ENCODE measurements around the gene DYNC2H1.
A peak's percentile ranks its signal among the peaks of the same experiment; 100 is the strongest.

Gene DYNC2H1

DNA sequence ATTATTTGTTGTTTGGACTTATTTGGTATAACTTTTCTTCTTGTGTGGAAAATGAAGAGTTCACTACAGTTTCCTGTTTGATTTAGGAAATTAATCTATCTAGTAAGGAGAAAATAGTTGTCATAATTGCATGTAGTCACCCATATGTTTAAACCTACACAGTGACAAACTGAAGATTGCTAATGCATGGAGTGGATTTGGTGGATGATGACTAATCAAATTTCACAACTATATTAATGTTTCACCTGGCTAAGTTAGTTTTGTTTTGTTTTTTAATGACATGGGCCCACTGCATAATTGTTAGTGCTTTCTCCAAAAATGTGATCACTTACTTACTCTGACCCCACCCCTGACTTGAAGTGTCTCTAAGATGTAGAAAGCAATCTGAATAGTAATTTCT lies 170.6 kb downstream of the DYNC2H1 start:
- DNase-seq (ENCODE audit: low read depth): no peak

GRCh38 chr11:103281301-103281700 lies 172.1 kb downstream of the DYNC2H1 start:
- no peak for DNase-seq (ENCODE audit: low read depth)

GRCh38 chr11:103284260-103284659 lies 175.0 kb downstream of the DYNC2H1 start:
- DNase-seq (ENCODE audit: low read depth): no peak

GRCh38 chr11:103294516-103294915 lies 185.3 kb downstream of the DYNC2H1 start:
- DNase-seq (ENCODE audit: low read depth): no peak

GRCh38 chr11:103295704-103296103 lies 186.5 kb downstream of the DYNC2H1 start:
- no peak for DNase-seq (ENCODE audit: low read depth)

- no peak for DNase-seq (ENCODE audit: low read depth)
These were observed 188.7 kb downstream of the DYNC2H1 start for GRCh38 chr11:103297900-103298299.

GRCh38 chr11:103315248-103315647 lies 206.0 kb downstream of the DYNC2H1 start:
- no peak for DNase-seq (ENCODE audit: low read depth)

GRCh38 chr11:103317118-103317517 lies 207.9 kb downstream of the DYNC2H1 start:
- no peak for DNase-seq (ENCODE audit: low read depth)

DNA sequence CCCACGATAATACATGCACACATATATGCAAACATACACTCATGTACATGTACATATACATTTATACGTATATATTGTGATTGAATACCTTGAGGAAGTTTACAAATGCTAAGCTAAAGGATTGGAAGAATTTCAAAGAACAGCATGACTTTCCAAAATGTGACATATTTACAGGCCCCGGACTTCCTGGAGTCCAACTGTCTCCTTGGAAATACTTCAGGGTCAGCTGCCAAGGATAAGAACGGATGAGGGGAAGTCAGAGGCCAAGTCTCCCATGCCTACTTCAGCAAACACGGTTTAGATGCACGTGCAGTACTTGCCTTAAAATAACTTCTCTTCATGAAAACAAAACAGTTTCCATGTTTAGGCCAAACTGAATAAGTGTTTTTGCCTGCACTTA lies 213.6 kb downstream of the DYNC2H1 start:
- DNase-seq (ENCODE audit: low read depth): no peak

DNA sequence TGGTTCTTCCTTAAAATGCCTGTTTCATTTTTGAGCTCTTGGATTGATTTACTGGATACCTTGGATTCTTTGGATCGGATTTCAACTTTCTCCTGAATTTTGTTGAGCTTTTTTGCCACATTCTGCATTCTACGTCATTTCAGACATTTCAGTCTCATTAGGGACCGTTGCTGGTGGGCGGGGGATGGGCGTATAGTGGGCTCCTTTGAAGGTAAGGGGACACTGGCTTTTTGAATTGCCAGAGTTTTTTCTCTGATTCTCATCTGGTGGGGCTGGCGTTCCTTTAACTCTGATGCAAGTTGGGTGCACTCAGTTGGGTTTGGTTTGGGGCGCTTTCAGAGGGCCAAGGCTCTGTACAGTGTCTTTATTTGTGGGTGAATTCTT lies 216.5 kb downstream of the DYNC2H1 start:
- no peak for DNase-seq (ENCODE audit: low read depth)

DNA sequence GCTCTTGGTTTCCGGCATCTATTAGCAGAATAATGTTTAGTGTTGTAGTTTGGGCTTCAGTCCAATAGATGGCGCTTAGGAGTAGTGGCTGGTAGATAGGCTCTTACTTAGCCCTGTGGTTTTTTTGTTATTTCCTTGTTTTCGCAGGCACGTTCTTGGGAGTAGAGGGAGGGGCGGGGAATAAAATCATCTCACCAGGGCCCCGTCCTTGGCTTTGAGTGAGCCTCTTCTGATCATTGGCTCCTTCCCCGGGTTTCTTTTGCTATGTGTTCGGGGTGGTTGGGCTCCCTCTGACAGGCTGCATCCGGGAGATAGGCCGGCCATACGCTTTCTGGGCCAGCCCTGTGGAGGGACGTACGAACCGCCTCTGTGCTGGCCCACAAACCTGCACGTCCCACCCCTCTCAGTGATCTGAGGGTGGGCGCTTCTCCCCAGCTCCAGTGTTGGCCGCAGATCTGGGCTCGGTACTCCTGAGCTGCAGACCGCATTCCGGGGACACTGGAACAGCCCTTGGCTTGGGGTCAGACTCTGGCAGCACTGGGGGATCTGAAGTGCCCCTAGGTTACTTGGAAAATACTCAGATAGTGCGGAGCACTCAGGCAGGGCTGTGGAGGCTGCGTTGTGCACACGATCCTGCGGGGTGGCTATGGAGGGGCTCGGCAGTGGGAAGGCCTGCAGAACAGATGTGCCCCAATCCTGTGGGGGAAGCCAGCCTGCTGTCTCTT lies 217.0 kb downstream of the DYNC2H1 start:
- DNase-seq (ENCODE audit: low read depth): peak; percentile 8

DNA sequence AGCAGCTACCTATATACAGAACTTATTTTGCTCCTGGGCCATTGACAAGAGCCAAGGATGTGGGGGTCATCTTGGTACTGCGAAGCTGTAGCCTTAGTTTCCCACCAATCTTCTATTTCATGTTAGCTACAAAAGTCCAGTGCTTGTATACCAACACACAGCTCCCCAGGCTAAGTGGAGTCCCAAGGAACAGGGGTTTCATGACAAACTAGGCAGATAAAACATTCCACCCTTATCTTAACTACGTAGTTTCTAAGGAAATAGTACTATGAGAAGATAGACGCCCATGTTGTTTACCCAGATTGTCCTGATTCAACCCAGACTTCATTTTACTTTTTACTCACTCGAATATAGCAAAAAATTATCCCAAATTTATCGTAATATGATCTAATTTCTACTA lies 218.5 kb downstream of the DYNC2H1 start:
- no peak for DNase-seq (ENCODE audit: low read depth)

DNA sequence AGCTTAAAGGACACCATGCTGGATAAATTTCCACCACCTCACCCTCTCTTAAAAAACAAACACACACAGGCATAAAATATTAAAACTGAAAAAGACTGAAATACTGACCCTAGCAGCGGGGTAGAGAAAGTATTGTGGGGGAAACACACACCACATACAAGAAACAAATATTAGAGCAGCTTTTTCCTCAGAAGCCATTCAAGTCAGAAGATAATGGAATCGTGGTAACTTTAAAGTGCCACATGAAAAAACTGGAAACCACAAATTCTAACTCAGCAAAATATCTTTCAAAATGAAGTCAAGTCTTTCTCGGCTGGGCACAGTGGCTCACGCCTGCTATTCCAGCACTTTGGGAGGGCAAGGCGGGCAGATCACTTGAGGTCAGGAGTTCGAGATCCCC lies 223.2 kb downstream of the DYNC2H1 start:
- DNase-seq (ENCODE audit: low read depth): no peak

DNA sequence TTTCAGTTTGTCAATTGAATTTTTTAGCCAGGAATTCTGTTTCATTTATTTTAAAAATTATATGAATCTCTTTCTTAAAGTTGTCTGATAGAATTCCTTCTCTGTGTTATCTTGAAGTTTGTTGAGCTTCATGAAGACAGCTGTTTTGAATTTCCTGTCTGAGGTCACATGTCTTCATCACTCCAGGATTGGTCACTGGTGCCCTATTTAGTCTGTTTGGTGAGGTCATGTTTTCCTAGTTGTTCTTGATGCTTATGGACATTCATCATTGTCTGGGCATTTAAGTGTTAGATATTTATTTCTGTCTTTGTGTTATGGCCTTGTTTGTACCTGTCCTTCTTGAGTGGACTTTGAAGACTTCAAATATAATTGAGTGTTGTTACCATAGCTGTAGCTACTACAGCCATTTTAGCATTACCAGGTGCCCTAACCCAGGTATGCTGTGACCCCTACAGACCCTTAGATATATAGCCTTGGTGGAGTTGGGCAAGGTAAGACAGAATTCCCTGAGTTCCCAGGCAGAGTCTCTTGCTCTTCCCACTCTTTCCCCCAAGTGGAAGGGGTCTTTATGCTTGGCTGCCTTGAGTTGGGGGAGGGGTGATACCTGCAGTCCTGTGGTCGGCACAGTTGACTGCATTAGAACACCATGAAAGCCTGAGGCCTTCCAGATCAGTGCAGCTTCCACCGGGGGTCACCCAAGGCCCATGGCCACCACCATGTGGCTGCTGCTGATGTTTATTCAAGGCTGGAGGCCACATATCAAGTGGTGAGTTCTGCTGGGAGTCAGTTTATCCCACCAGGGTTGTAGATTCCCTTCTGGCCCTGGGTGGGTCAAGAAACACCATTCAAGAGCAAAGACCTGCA lies 229.6 kb downstream of the DYNC2H1 start:
- DNase-seq (ENCODE audit: low read depth): no peak

- DNase-seq (ENCODE audit: low read depth): no peak
These were observed 230.2 kb downstream of the DYNC2H1 start for GRCh38 chr11:103339485-103339857.

- DNase-seq (ENCODE audit: low read depth): no peak
These were observed 231.7 kb downstream of the DYNC2H1 start for GRCh38 chr11:103340956-103341355.

DNA sequence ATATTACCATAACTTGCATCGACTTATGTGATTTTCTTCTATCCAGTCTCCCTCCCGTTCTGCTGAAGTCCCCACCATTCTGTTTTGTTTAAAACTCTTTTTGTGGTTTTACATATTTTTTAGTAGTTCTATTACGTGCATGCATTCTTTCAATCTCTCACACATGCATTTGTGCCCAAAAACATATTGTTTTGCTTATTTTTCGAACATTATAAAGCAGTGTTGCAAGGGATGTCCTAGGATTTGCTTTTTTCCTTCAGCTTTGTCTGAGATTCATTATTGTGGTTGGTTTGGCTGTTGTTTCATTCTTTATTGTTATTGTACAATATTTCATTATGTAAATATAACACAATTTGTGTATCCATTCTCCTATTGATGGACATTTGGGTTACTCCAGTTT lies 235.7 kb downstream of the DYNC2H1 start:
- no peak for DNase-seq (ENCODE audit: low read depth)

DNA sequence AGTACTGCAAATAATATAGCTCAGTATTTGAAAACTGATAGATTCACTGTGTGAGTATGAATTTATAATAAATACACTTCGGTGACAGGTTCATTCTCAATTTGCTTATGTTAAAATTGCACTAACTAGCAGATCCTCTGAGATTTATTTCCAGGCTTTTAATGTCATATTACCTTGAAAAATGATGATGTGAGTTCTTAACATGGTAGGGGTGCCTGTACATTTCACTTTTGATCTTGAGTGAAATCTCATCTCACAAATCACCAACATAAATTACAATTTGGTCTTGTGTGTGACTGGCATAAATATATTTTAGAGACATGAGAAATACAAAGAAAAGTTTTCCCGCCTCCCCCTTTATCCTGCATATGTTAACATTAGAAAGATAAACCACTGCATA lies 240.4 kb downstream of the DYNC2H1 start:
- DNase-seq (ENCODE audit: low read depth): no peak

GRCh38 chr11:103354656-103355055 lies 245.4 kb downstream of the DYNC2H1 start:
- DNase-seq (ENCODE audit: low read depth): no peak

DNA sequence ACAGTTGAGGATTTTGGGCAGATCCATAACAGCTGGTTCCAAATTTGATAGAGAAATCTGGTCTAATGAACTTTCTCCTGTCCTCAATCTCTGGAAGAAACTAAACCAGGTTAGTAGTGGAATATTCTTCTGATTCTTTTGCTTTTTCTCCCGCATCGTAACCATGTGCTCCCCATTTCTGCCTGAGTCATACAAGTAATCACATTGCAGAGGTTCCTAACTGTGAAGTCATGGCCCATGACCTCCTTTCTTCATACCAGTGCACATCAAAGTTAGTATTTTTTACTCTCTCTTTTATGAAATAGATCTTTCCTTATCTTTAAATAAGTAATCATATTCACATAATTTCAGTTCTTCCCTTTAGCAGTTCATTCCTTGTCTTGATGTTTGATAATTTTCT lies 249.0 kb downstream of the DYNC2H1 start:
- no peak for DNase-seq (ENCODE audit: low read depth)

GRCh38 chr11:103359216-103359615 lies 250.0 kb downstream of the DYNC2H1 start:
- no peak for DNase-seq (ENCODE audit: low read depth)

DNA sequence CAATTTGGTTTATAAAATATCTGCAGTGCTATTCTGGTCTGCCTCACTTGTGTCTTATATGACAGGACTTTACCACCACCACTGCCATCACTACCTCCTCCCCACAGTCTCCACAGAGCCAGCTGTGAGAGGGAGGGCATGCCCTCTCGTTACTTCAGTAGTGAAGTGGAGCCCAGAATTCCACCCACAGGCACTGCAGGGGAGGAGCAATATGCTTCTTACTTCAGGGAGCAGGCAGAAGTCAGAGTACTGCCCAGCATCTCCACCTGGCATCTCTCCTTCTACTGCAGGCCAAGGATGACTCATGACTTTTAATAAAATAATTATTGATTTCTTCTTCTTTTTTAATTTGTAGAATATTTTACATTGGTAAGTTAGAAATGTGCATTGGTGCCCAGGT lies 255.5 kb downstream of the DYNC2H1 start:
- DNase-seq (ENCODE audit: low read depth): no peak

GRCh38 chr11:103367650-103368049 lies 258.4 kb downstream of the DYNC2H1 start:
- DNase-seq (ENCODE audit: low read depth): no peak

- DNase-seq (ENCODE audit: low read depth): no peak
These were observed 258.9 kb downstream of the DYNC2H1 start for GRCh38 chr11:103368145-103368544.

All from activated T-cell treated with anti-CD3 and anti-CD28 coated beads for 24 hours (primary cell).